Cardiac muscle cell (in vitro differentiated cells and primary cell): ENCODE measurements around the gene ZNF135. TPM values are rescaled to one million over a fixed set of nuclear protein-coding genes. Genes with fewer than 3 reads are reported as not detected.

Experiments
- DNase-seq, 2 donors: peaks; one replicate each; pipeline versions ENCODE4 v3.0.0 to v3.0.0-alpha.2; 2010 to 2017; ENCODE audit warnings: low read depth in 1 of 2, low spot score in 1 of 2
- H3K27ac ChIP-seq: fragments of 200-600 bp; sonication (generic); 2 replicates; pipeline ENCODE4 v1.5.1; 2016
- H3K27me3 ChIP-seq: fragments of 200-600 bp; sonication (generic); 2 replicates; pipeline ENCODE4 v1.6.0; 2016; ENCODE audit warnings: control low read depth
- H3K36me3 ChIP-seq: fragments of 200-600 bp; sonication (generic); 2 replicates; pipeline ENCODE4 v1.5.1; 2016; ENCODE audit warnings: control low read depth
- H3K4me1 ChIP-seq: fragments of 200-600 bp; sonication (generic); 2 replicates; pipeline ENCODE4 v1.8.1; 2017; ENCODE audit warnings: low read depth, mild to moderate bottlenecking, mixed run types
- H3K4me3 ChIP-seq: fragments of 200-600 bp; sonication (generic); 2 replicates; pipeline ENCODE4 v1.5.1; 2016; ENCODE audit warnings: mild to moderate bottlenecking
- H3K9me3 ChIP-seq: fragments of 200-600 bp; sonication (generic); 2 replicates; pipeline ENCODE4 v1.5.1; 2017; ENCODE audit warnings: low read depth, mild to moderate bottlenecking, control low read depth
- CTCF ChIP-seq: IDR thresholded peaks from 2 replicates; pipeline ENCODE4 v1.5.1; 2012; ENCODE audit warnings: low read depth, mild to moderate bottlenecking, low read length
- polyA plus RNA-seq: library from polyadenylated mRNA; unstranded; fragments of >200 nt; fragmentation: Nextera tagmentation; extraction: Ambion mirVana; gene quantifications from 2 replicates; pipeline ENCODE4 v1.2.1, GENCODE V29; 2016
- total RNA-seq: library from RNA; depleted of rRNA; stranded (reverse); fragments of >200 nt; gene quantifications from 2 replicates; pipeline ENCODE4 v1.2.3, GENCODE V29; 2016

Gene ZNF135
- total and polyA plus RNA-seq, 2 experiments from 2014 or later, result 11.2 to 14.0 TPM

GRCh38 chr19:58020129-58020528 is 39.0 kb upstream of the ZNF135 start:
- TF ChIP-seq CTCF, result no peak
- no peaks in the 10 kb centered on the region for H3K4me1 ChIP-seq
- H3K4me3 ChIP-seq, result no peak overlapping the region
- H3K27me3 ChIP-seq, result no peaks in the 10 kb centered on the region
- no peaks in the 10 kb centered on the region for H3K36me3 ChIP-seq
- no peak overlapping the region for H3K27ac ChIP-seq
- DNase-seq, result no peak
- H3K9me3 ChIP-seq, result no peaks in the 10 kb centered on the region

- no peaks in the 10 kb centered on the region for H3K36me3 ChIP-seq
- H3K27me3 ChIP-seq, result no peaks in the 10 kb centered on the region
- no peak overlapping the region for H3K27ac ChIP-seq
- H3K9me3 ChIP-seq, result no peaks in the 10 kb centered on the region
- DNase-seq, result peak; percentile 65 to 81
- TF ChIP-seq CTCF, result peak; percentile 43
- H3K4me1 ChIP-seq, result no peaks in the 10 kb centered on the region
- no peak overlapping the region for H3K4me3 ChIP-seq
Observed at GRCh38 chr19:58021541-58022282, 37.4 kb upstream of the ZNF135 start.

GRCh38 chr19:58022283-58022660 is 36.8 kb upstream of the ZNF135 start:
- DNase-seq, result no peak
- Histone ChIP-seq H3K4me1 (no peaks in the 10 kb centered on the region), H3K36me3 (no peaks in the 10 kb centered on the region), H3K9me3 (no peaks in the 10 kb centered on the region), H3K4me3 (no peak overlapping the region), H3K27ac (no peak overlapping the region), H3K27me3 (no peaks in the 10 kb centered on the region)
- TF ChIP-seq CTCF, result no peak

GRCh38 chr19:58024661-58025060 is 34.4 kb upstream of the ZNF135 start:
- H3K27ac ChIP-seq, result no peak overlapping the region
- no peaks in the 10 kb centered on the region for H3K9me3 ChIP-seq
- no peak for DNase-seq
- no peak for TF ChIP-seq CTCF
- H3K4me3 ChIP-seq, result no peak overlapping the region
- H3K36me3 ChIP-seq, result no peaks in the 10 kb centered on the region
- no peaks in the 10 kb centered on the region for H3K4me1 ChIP-seq
- H3K27me3 ChIP-seq, result no peaks in the 10 kb centered on the region

GRCh38 chr19:58033741-58034476 is 25.2 kb upstream of the ZNF135 start, which contains the start of gene ZSCAN1:
TSS of gene ZSCAN1 (plus strand) at chr19:58034025. CDS start at chr19:58037837, 3,812 bp downstream.
- H3K27ac ChIP-seq, result peak within 1 kb of the TSS; percentile 89
- H3K27me3 ChIP-seq, result no peaks in the 10 kb centered on the region
- H3K4me3 ChIP-seq, result peak within 1 kb of the TSS; percentile 56
- no peaks in the 10 kb centered on the region for H3K4me1 ChIP-seq
- DNase-seq, result peak; percentile 91 to 92
- no peaks in the 10 kb centered on the region for H3K36me3 ChIP-seq
- no peaks in the 10 kb centered on the region for H3K9me3 ChIP-seq
- TF ChIP-seq CTCF, result no peak
